Dermis microvascular lymphatic vessel endothelial cell (primary cell): Measurements from ENCODE around the gene CD70. TPM values are rescaled to one million over a fixed set of nuclear protein-coding genes. Genes with fewer than 3 reads are reported as not detected.
"Not testable (repeated sequence)": the region's sequence is repeated elsewhere in the genome, so short reads cannot be mapped to it uniquely, and the experiment has no call there.

Experiments used
- DNase-seq, 2 donors: peaks; one replicate each; pipeline versions ENCODE4 v3.0.0 to v3.0.0-alpha.2; 2010; ENCODE audit warnings: low read depth in 2 of 2
- total RNA-seq: library from RNA; depleted of rRNA; stranded (reverse); fragments of >200 nt; gene quantifications from 2 replicates; pipeline ENCODE4 v1.2.1, GENCODE V29; 2014

CD70 gene, protein sequence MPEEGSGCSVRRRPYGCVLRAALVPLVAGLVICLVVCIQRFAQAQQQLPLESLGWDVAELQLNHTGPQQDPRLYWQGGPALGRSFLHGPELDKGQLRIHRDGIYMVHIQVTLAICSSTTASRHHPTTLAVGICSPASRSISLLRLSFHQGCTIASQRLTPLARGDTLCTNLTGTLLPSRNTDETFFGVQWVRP
- not detected in 2 replicates for total RNA-seq

- no peak for DNase-seq
Observed at GRCh38 chr19:6590827-6591319, at the start of gene CD70. CD70 (minus strand) TSS chr19:6591150; CDS start chr19:6591002, 148 bp downstream.

- DNase-seq, result not testable (repeated sequence)
Observed at GRCh38 chr19:6640333-6640732, 49.4 kb upstream of the CD70 start.

GRCh38 chr19:6639439-6639838 is 48.5 kb upstream of the CD70 start:
- DNase-seq, result peak in 1 of 2 donors; percentile 54

DNA sequence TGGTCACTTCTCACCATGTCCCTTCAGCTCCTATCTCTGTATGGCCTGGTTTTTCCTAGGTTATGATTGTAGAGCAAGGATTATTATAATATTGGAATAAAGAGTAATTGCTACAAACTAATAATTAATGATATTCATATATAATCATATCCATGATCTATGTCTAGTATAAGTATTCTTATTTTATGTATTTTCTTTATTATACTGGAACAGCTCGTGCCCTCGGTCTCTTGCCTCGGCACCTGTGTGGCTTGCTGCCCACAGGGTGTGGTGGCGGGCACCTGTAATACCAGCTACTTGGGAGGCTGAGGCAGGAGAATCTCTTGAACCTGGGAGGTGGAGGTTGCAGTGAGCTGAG is 42.5 kb upstream of the CD70 start:
- not testable (repeated sequence) for DNase-seq

DNA sequence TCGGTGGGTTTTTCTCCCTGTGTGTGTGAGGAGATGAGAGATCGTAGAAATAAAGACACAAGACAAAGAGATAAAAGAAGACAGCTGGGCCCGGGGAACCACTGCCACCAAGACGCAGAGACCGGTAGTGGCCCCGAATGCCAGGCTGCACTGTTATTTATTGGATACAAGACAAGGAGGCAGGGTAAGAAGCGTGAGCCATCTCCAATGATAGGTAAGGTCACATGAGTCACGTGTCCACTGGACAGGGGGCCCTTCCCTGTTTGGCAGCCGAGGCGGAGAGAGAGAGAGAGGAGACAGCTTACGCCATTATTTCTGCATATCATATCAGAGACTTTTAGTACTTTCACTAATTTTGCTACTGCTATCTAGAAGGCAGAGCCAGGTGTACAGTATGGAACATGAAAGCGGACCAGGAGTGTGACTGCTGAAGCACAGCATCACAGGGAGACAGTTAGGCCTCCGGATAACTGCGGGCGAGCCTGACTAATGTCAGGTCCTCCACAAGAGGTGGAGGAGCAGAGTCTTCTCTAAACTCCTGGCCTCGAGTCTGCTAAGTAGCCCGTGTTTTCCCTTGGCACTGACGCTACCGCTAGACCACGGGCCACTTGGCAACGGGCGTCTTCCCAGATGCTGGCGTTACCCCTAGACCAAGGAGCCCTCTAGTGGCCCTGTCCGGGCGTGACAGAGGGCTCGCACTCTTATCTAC is 42.0 kb upstream of the CD70 start:
- peak; percentile 14 to 70 for DNase-seq

GRCh38 chr19:6632002-6632621 is 41.2 kb upstream of the CD70 start:
- DNase-seq, result peak; percentile 64 to 76

DNA sequence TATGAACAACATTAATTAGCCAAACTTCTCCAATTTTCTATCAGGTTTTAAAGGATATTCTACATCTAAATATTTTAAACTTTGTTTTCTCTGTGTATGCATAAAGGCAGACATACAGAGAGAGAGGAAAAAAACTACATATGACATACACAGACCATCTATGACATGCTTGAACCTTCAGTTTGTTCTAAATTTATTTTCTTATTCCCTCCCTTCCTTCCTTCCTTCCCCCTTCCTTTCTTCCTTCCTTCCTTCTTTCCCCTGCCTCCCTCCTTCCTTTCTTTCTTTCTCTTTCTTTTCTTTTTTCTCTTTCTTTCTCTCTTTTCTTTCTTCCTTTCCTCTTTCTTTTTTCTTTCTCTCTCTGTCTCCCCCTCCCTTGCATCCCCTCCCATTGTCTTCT is 35.8 kb upstream of the CD70 start:
- no peak for DNase-seq

- no peak for DNase-seq
Observed at GRCh38 chr19:6617374-6617773, 26.4 kb upstream of the CD70 start.

DNA sequence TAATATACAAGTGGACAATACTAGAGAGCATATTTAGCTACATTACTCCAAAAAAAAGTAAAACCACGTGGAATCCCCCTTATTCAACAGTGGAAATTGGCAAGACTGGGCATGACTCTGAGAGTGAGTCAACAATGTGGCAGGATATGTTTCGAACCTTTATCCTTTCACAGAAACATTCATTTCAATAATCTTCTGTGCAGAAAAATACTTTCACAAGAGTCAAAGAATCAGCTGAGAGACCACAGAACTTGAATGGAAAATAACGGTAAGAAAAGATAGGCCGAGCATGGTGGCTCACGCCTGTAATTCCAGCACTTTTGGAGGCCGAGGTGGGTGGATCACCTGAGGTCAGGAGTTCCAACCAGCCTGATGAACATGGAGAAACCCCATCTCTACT is 25.1 kb upstream of the CD70 start:
- DNase-seq, result peak in 1 of 2 donors; percentile 10

- peak in 1 of 2 donors; percentile 24 for DNase-seq
Observed at GRCh38 chr19:6613711-6614110, 22.8 kb upstream of the CD70 start.

DNA sequence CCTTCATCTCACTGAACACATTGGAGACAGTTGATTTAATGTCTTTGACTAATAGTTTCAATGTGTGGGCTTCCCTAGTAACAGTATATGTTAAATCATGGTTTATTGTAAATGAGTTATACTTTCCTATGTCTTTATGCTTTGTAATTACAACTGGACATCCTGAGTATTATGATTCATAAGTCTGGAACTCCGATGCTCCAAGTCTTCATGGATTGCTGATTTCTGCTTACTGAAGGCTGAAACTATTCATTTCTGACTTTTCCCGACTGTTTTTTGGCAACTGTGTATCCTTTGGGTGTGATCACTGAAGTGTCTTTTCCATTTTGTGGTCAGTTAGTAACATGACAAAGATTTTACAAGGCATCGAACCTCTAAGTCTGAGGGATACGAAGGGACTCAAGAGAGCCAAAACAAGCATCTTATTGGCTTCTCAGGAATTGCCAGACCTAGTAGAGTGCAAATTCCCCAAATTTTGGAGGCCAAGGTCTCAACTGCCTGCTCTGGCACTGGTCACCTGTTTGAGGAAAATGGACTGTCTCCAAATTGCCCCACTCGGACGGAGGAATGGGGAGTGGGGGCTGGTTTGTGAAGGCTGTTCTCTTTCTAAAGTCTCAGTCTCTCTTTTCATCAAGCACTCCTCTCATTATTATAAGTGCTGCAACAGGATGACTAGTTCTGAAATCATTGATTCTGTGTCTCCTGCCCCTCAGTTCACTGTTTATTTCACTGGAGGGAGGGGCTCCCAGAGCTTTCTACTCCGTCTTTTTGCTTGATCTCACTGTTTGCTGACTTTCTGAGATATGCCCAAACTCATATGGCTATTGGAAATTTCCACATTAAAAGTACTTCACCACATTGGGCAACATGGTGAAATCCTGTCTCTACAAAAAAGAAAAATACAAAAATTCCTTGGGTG is 20.2 kb upstream of the CD70 start:
- peak; percentile 18 to 75 for DNase-seq

DNA sequence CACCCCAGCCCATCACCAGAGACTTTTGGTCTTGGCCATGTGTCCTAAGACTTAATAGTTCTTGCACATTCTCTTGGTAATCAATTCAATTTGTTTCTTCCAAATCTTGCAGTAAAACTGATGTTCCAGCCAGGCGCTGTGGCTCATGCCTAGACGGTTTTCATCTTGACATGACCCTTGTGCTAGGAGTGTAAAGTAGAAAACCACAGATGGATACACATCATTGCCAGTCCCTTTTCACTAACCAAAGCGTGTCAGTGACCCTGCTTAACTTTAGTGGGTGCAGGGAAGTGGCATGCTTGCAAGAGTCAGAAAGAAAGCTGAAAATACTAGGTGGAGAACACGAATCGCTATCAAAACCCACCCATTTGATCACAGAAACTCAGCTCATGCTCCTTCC is 18.0 kb upstream of the CD70 start:
- no peak for DNase-seq

GRCh38 chr19:6608146-6608545 is 17.2 kb upstream of the CD70 start:
- not testable (repeated sequence) for DNase-seq

- DNase-seq, result not testable (repeated sequence)
Observed at GRCh38 chr19:6606276-6607070, 15.5 kb upstream of the CD70 start.

GRCh38 chr19:6604906-6605305 is 14.0 kb upstream of the CD70 start:
- no peak for DNase-seq

DNA sequence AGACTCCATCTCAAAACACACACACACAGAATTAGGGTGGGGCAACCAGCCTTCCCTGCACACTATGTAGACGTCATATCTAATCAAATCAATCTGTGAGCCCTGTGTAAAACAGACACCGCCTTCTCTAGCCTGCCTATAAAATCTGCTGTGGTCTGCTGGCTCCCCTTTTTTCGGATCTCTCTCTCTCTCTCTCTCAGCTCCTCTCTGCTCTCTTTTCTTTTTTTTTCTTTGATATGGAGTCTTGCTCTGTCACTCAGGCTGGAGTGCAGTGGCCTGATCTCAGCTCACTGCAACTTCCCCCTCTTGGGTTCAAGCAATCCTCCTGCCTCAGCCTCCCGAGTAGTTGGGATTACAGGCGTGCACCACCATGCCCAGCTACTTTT is 11.8 kb upstream of the CD70 start:
- no peak for DNase-seq

DNA sequence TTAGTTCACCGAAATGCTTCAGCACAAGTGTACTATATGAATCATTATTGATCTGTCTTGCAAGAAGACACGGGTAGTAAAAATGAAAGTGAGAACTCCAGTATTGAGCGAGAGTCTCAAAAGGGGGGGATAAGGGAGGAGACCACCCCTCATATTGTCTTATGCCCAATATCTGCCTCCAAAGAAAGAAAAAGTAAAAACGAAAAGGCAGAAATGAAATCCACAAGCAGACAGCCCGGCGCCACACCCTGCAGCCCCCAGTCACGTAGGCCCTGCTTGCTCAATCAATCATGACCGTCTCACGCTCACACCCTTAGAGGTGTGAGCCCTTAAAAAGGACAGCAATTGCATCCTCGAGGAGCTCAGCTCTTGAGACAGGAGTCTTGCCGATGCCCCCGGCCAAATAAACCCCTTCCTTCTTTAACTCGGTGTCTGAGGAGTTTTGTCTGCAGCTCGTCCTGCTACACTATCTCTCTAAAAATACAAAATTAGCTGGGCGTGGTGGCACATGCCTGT is 10.6 kb upstream of the CD70 start:
- DNase-seq, result not testable (repeated sequence)

DNA sequence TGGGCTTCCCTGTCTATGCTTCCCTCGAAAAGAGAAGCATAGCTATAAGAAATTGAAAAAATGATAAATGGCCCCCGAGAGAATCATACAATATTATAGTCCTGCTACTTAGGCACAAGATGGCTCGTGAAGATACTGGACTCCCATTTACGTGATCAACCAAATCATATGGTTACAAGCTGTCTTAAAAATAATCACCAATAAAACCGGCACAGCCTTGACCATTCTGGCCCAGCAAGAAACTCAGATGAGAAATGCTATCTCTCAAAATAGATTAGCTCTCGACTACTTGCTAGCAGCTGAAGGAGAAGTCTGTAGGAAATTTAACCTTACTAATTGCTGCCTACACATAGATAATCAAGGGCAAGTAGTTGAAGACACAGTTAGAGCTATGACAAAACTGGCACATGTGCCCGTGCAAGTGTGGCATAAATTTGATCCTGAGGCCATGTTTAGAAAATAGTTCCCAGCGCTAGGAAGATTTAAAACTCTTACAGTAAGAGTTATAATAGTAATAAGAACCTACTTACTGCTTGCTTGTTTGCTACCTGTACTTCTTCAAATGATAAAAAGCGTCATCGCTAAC is 10.1 kb upstream of the CD70 start:
- DNase-seq, result not testable (repeated sequence)

DNA sequence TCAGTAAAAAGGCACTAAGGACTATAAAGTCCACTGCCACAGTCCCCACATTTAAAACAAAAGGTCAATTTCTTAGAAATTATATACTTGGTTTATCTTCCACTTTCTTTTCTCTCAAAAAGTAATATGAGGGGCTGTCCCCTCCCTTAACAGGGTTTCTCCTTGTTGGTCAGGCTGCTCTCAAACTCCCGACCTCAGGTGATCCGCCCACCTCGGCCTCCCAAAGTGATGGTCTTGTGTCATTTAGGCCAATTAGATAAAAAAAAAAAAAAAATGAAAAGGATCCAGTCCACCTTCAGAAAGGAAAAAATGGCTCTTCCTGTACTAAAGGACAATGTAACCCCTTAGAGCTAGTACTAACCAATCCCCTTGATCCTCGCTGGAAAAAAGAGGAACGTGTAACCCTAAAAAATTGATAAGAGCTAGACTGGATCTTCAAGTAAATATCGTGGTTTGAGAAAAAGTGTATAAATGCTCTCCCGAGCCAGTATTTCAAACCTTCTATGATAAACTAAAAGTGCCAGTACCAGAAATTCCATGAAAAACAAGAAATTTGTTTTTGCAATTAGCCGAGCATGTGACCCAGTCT is 9.0 kb upstream of the CD70 start:
- no peak for DNase-seq
